Cardiac muscle cell (in vitro differentiated cells and primary cell): ENCODE results near the gene DOCK1. TPM values are rescaled to one million over a fixed set of nuclear protein-coding genes. Genes with fewer than 3 reads are reported as not detected.

ENCODE experiments used
- DNase-seq, 2 donors: peaks; one replicate each; pipeline versions ENCODE4 v3.0.0 to v3.0.0-alpha.2; 2010 to 2017; ENCODE audit warnings: low read depth in 1 of 2, low spot score in 1 of 2
- H3K27ac ChIP-seq: fragments of 200-600 bp; sonication (generic); 2 replicates; pipeline ENCODE4 v1.5.1; 2016
- H3K27me3 ChIP-seq: fragments of 200-600 bp; sonication (generic); 2 replicates; pipeline ENCODE4 v1.6.0; 2016; ENCODE audit warnings: control low read depth
- H3K36me3 ChIP-seq: fragments of 200-600 bp; sonication (generic); 2 replicates; pipeline ENCODE4 v1.5.1; 2016; ENCODE audit warnings: control low read depth
- H3K4me1 ChIP-seq: fragments of 200-600 bp; sonication (generic); 2 replicates; pipeline ENCODE4 v1.8.1; 2017; ENCODE audit warnings: low read depth, mild to moderate bottlenecking, mixed run types
- H3K4me3 ChIP-seq: fragments of 200-600 bp; sonication (generic); 2 replicates; pipeline ENCODE4 v1.5.1; 2016; ENCODE audit warnings: mild to moderate bottlenecking
- H3K9me3 ChIP-seq: fragments of 200-600 bp; sonication (generic); 2 replicates; pipeline ENCODE4 v1.5.1; 2017; ENCODE audit warnings: low read depth, mild to moderate bottlenecking, control low read depth
- polyA plus RNA-seq: library from polyadenylated mRNA; unstranded; fragments of >200 nt; fragmentation: Nextera tagmentation; extraction: Ambion mirVana; gene quantifications from 2 replicates; pipeline ENCODE4 v1.2.1, GENCODE V29; 2016
- total RNA-seq: library from RNA; depleted of rRNA; stranded (reverse); fragments of >200 nt; gene quantifications from 2 replicates; pipeline ENCODE4 v1.2.3, GENCODE V29; 2016
- TF ChIP-seq, protein P1 (sequence below): IDR thresholded peaks from 2 replicates; pipeline ENCODE4 v1.5.1; 2012; ENCODE audit warnings: low read depth, mild to moderate bottlenecking, low read length

DOCK1 gene
- total and polyA plus RNA-seq, 2 experiments from 2014 or later, result 15.0 to 30.6 TPM

DNA sequence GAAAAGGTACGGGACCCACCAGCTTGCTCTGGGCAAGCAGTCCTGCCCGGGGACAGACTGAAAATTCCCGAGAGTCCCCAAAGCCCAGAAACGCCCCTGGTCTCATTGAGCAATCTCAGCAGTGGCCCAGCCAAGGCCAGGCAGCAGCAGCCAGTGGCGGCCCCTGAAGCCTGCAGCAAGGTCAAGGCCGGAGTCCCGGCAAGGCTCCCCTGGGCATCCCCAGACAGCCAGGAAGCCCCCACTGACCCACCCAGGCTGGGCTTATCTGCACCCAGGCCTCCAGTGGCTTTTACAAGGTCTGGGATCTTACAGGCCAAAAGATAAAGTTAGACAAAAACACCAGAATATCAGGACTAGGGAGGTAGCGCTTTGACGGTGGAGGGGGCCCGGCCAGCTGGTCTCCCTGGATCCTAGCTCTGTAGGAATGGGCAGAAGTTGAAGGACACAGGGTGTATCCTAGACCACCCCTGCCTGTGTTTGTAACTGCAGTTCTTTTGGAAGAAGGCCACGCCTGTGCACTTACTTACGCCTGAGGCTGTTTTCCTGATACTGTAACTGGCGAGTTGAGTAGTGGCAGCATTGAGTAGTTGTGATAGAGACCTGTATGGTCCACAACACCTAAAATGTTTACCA is 513.4 kb downstream of the DOCK1 start:
- no peak overlapping the region for H3K27ac ChIP-seq
- DNase-seq, result no peak
- H3K27me3 ChIP-seq, result no peaks in the 10 kb centered on the region
- no peak overlapping the region for H3K4me3 ChIP-seq
- H3K9me3 ChIP-seq, result no peaks in the 10 kb centered on the region
- TF ChIP-seq, protein P1, sequence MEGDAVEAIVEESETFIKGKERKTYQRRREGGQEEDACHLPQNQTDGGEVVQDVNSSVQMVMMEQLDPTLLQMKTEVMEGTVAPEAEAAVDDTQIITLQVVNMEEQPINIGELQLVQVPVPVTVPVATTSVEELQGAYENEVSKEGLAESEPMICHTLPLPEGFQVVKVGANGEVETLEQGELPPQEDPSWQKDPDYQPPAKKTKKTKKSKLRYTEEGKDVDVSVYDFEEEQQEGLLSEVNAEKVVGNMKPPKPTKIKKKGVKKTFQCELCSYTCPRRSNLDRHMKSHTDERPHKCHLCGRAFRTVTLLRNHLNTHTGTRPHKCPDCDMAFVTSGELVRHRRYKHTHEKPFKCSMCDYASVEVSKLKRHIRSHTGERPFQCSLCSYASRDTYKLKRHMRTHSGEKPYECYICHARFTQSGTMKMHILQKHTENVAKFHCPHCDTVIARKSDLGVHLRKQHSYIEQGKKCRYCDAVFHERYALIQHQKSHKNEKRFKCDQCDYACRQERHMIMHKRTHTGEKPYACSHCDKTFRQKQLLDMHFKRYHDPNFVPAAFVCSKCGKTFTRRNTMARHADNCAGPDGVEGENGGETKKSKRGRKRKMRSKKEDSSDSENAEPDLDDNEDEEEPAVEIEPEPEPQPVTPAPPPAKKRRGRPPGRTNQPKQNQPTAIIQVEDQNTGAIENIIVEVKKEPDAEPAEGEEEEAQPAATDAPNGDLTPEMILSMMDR, result no peak
- H3K36me3 ChIP-seq, result no peaks in the 10 kb centered on the region
- H3K4me1 ChIP-seq, result peaks cover 17% of the 10 kb centered on the region

- peaks cover 15% of the 10 kb centered on the region for H3K4me1 ChIP-seq
- H3K9me3 ChIP-seq, result no peaks in the 10 kb centered on the region
- no peaks in the 10 kb centered on the region for H3K27me3 ChIP-seq
- H3K36me3 ChIP-seq, result no peaks in the 10 kb centered on the region
- H3K27ac ChIP-seq, result no peak overlapping the region
- DNase-seq, result no peak
- TF ChIP-seq, protein P1, result no peak
- no peak overlapping the region for H3K4me3 ChIP-seq
Measured at GRCh38 chr10:127420138-127420684, 515.0 kb downstream of the DOCK1 start.

DNA sequence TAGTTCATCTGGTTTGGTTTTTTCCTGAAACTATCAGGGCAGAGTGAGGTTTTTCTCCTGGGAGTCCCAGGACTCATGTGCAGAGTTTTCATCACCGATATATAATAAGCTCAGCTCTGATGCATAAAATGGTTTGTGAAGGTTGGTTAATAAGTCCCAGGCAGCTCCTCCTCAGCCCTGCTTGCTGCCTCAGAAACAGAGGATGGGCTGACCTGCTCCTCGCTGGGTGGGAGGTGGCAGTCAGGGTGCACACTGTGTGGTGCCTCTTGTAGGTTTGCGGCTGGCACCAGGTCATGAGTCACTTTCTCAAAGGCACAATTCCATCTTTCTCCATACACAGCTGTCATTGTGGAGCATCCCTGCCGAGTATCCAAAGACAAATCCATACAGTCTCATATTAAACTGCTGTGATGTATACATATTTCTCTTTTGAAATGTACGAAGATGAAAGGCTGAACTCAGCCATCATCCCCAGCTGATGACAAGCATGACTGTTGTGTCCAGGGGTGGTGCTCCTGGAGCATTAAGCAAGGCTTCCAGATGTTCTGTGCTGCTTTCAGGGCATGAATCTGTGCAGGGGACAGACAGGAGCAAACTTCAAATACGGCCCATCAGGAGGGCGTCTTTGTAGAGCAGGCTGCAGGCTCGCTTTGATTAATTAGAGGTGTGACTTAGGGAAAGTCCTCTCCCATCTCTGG is 518.1 kb downstream of the DOCK1 start:
- peaks cover 11% of the 10 kb centered on the region for H3K4me1 ChIP-seq
- H3K27ac ChIP-seq, result no peak overlapping the region
- H3K9me3 ChIP-seq, result no peaks in the 10 kb centered on the region
- no peak overlapping the region for H3K4me3 ChIP-seq
- no peaks in the 10 kb centered on the region for H3K27me3 ChIP-seq
- peaks cover 4% of the 10 kb centered on the region for H3K36me3 ChIP-seq
- DNase-seq, result no peak
- TF ChIP-seq, protein P1, result no peak

DNA sequence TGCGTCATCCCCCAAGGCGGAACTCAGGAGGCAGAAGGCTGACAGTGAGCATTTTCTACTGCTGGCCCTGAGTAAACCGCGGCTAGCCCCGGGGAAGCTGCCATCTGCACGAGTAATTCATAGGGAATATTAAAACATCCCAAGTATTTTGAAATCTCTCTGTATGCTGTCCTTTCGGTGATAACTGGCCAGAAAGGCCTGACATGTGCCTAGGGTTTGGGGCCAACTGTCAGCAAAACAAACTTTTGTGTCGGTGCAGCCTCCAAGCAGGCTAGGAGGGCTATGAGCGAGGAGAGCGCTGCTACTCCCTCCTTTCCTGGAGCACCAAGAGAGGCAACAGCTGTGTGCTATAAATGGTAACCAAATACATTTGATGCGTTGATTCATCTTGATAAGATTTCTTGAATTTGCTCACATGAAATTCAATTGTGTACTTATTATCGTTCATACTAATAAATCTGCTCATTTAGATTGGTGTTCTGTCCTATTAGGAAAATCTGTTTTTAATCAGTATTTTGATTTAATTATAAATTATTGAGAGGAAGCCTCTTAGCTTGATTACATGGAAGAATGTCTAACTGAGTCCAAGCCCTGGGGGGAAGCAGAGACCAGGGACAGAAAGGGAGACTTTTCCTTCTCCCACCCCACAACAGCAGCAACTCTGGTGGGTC is 519.5 kb downstream of the DOCK1 start:
- H3K36me3 ChIP-seq, result peaks cover 4% of the 10 kb centered on the region
- DNase-seq, result peak in 1 of 2 donors; percentile 3
- H3K27me3 ChIP-seq, result no peaks in the 10 kb centered on the region
- H3K4me3 ChIP-seq, result no peak overlapping the region
- H3K9me3 ChIP-seq, result no peaks in the 10 kb centered on the region
- no peak overlapping the region for H3K27ac ChIP-seq
- TF ChIP-seq, protein P1, result no peak
- peaks cover 11% of the 10 kb centered on the region for H3K4me1 ChIP-seq

DNA sequence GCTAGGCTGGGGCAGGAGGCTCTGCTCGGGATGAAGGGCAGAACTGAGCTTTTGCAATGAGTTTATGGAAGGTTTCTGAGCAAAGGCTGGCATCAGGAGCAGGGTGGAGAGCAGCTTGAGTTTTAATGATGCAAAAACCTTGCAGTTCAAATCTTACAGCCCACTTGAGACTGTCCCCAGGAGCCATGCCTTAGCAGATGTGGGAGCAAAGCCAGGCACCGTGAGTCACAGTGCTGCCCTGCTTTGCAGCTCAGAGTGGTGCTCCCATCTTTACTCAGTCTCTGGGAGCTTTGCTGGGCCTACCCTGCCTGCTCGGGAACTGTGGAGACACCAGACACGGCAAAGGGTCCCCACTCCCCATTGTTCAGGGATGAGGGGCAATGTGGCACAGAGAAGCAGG is 521.5 kb downstream of the DOCK1 start:
- no peak for DNase-seq
- Histone ChIP-seq H3K4me1 (peaks cover 11% of the 10 kb centered on the region), H3K4me3 (no peak overlapping the region), H3K9me3 (no peaks in the 10 kb centered on the region), H3K27ac (no peak overlapping the region), H3K36me3 (peaks cover 4% of the 10 kb centered on the region), H3K27me3 (no peaks in the 10 kb centered on the region)
- TF ChIP-seq, protein P1, result no peak
